T-helper 17 cell (primary cell): ENCODE measurements around the gene MARCOL. TPM values are rescaled to one million over a fixed set of nuclear protein-coding genes. Genes with fewer than 3 reads are reported as not detected.

Source experiments
- ATAC-seq: fragments of 150-1000 bp; cut with Tn5 transposase; 2 replicates; pipeline ENCODE4 v1.10.0; 2021; ENCODE audit warnings: mild to moderate bottlenecking, moderate library complexity
- DNase-seq, 3 donors: peaks; one replicate each; pipeline versions ENCODE4 v3.0.0 to v3.0.0-alpha.2; 2020 to 2021
- H3K9me3 ChIP-seq: one replicate; pipeline ENCODE4 v1.7.0; 2013; ENCODE audit warnings: low read length, mild to moderate bottlenecking; ENCODE audit not compliant: control insufficient read depth, poor library complexity, severe bottlenecking
- H3K27ac Mint-ChIP-seq: one replicate; pipeline ENCODE4 v1.8.0; 2022; ENCODE audit warnings: mild to moderate bottlenecking, moderate library complexity, mixed read lengths
- H3K27me3 Mint-ChIP-seq: one replicate; pipeline ENCODE4 v1.8.0; 2022; ENCODE audit warnings: mixed read lengths
- H3K36me3 Mint-ChIP-seq: one replicate; pipeline ENCODE4 v1.8.0; 2022; ENCODE audit warnings: low read depth, mixed read lengths
- H3K4me1 Mint-ChIP-seq: one replicate; pipeline ENCODE4 v1.8.0; 2022; ENCODE audit warnings: mild to moderate bottlenecking, mixed read lengths
- H3K4me3 Mint-ChIP-seq: one replicate; pipeline ENCODE4 v1.8.0; 2022; ENCODE audit warnings: mild to moderate bottlenecking, moderate library complexity, mixed read lengths
- total RNA-seq, 4 donors: library from RNA in 2 of 4; stranded (reverse) in 2 of 4; gene quantifications; one replicate each; pipeline ENCODE4 v1.2.3 and lab custom pipeline; 2022 to 2026

The MARCOL gene
- not detected for total RNA-seq
- 0 reads per million in 2 donors for total RNA-seq (lab: John Stamatoyannopoulos, UW)

DNA sequence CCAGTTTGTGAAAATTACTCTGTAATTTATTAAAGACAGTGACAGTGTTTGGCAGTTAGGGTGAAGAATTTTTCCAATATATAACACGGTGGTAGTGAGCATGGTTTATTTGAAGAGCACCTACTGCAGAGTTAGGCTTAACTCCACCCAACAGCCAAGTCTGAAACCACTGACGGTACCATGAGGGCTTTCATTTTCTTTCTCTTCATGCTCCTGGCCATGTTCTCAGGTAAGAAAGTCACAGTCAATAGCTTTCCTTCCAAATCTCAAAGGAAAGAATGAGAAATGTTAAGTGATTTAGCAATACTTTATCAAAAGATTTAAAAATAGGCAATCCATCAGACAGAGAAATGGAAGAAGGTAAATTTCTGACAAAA is at the start of gene MARCOL:
Gene MARCOL (plus strand): TSS at position 108 of the 377 bp plus-strand sequence. CDS start 73 bp downstream, at position 181.
- H3K27ac Mint-ChIP-seq = no peak within 1 kb of the TSS
- no peaks in the 10 kb centered on the region for H3K4me1 Mint-ChIP-seq
- H3K9me3 ChIP-seq = no peaks in the 10 kb centered on the region
- ATAC-seq (no peak), DNase-seq (no peak)
- no peak within 1 kb of the TSS for H3K4me3 Mint-ChIP-seq
- H3K36me3 Mint-ChIP-seq = no peaks in the 10 kb centered on the region
- peaks cover 5% of the 10 kb centered on the region for H3K27me3 Mint-ChIP-seq

DNA sequence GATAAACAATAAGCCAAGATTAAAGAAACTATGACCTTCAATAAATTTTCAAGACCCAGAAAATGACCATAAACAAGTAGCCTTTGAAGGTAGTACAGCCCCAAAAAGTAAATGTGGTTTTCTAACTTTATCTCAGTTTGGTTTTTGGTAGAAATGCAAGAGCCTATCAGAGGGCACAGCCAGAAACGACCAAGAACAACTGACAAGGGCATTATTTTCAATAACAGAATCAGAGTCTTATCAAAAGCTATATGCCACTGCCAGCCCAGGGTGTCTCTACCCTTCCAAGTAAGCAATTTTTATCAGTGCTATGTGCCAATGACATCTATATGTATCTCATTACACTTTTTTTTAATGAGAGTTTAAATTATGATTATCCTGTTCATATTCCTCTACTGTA is 47.3 kb upstream of the MARCOL start:
- no peaks in the 10 kb centered on the region for H3K9me3 ChIP-seq
- Mint-ChIP-seq H3K4me3 (no peak overlapping the region), H3K27ac (no peak overlapping the region), H3K4me1 (no peaks in the 10 kb centered on the region), H3K27me3 (peaks cover 9% of the 10 kb centered on the region), H3K36me3 (no peaks in the 10 kb centered on the region)
- ATAC-seq (no peak), DNase-seq (no peak)

- Mint-ChIP-seq H3K27me3 (peaks cover 10% of the 10 kb centered on the region), H3K4me3 (no peak overlapping the region), H3K36me3 (no peaks in the 10 kb centered on the region), H3K4me1 (no peaks in the 10 kb centered on the region), H3K27ac (no peak overlapping the region)
- H3K9me3 ChIP-seq = no peaks in the 10 kb centered on the region
- DNase-seq = no peak
- ATAC-seq = no peak
Measured at GRCh38 chr5:148193202-148193601, 45.1 kb upstream of the MARCOL start.

DNA sequence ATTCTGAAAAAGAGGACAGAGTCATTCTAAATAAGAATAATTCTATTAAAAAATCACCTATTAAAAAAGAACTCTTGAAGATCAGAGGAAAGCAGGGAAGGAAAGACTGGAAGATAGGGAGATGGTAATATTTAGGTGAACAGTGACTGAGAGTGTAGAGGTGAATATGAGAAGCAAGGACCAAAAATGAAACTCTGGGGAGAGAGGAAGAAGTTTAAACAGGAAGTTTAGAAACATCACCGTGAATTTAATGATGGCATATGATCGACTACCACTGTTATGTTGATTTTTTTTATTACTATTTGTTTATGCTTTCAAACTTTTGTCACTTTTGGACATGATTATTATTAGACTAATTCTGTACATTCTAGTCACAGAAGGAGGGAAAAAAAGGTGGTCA is 37.2 kb upstream of the MARCOL start:
- H3K9me3 ChIP-seq = no peaks in the 10 kb centered on the region
- ATAC-seq (no peak), DNase-seq (no peak)
- Mint-ChIP-seq H3K4me3 (no peak overlapping the region), H3K4me1 (peaks cover 3% of the 10 kb centered on the region), H3K27me3 (peaks cover 23% of the 10 kb centered on the region), H3K36me3 (no peaks in the 10 kb centered on the region), H3K27ac (no peak overlapping the region)

DNA sequence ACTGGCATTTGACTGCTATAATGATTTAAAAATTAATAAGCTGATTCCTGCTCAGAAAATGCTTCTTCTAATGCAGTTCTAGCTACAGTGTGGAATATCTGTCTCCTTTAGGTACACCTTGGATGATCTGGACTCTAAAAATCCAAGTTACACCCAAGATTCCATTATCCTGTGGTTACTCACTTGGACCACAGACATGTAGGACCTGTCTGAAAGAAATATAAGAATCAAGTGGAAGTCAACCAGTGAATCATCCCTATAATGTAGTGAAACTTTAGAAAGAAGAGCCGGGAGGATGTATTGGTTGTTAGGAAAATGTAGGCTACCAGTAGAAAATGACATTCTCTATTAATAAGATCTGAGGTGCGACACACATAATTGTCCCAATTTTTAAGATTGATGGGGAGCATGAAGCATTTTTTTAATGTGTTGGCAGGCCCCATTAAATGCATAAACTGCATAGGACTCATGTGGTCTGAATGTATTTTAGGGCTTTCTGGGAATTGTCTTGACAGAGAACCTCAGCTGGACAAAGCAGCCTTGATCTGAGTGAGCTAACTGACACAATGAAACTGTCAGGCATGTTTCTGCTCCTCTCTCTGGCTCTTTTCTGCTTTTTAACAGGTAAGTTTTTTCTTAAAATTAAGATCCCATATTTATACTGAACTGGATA is 35.7 kb upstream of the MARCOL start, which contains the start of gene SPINK6:
Gene SPINK6 (plus strand): TSS at position 512 of the 673 bp plus-strand sequence. CDS start 55 bp downstream, at position 567.
- H3K4me3 Mint-ChIP-seq = no peak within 1 kb of the TSS
- H3K27ac Mint-ChIP-seq = no peak within 1 kb of the TSS
- no peaks in the 10 kb centered on the region for H3K9me3 ChIP-seq
- no peaks in the 10 kb centered on the region for H3K36me3 Mint-ChIP-seq
- DNase-seq (no peak), ATAC-seq (no peak)
- peaks cover 29% of the 10 kb centered on the region for H3K27me3 Mint-ChIP-seq
- H3K4me1 Mint-ChIP-seq = peaks cover 3% of the 10 kb centered on the region

DNA sequence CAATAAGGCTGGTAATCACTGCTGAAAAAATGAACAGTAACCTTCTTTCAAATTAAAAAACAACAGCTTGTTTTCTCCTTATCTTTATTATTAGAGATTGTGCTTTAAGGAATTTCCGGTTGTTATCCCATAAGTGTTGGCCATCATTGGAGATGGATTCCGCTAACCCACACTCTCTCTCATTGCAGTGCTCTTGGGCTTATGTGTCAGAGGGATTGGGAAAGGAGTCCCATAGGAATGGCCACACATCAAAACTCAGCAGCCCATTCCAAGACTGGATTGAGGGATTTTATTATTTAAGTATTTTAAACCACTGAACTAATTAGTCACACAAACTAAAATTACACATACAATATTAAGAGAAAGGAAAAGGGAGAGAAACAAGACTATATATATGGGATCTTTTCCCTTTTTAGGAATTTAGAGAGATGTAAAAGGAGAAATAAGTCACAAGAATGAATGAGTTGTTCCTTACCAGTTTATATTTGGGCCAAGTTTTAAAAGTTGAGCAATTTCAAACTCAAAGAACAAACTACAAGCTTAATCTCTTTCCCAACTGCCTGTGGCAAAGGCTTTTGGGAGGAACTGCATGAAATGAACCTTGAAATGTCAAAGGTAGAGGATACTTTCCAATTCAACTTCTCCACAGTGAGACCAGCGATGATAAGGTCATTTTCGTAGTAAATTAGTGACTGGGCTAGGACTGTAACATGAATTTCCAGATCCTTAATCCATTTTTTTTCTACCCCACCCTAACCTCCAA is 33.1 kb upstream of the MARCOL start:
- Mint-ChIP-seq H3K36me3 (no peaks in the 10 kb centered on the region), H3K27ac (no peak overlapping the region), H3K4me3 (no peak overlapping the region), H3K4me1 (peaks cover 3% of the 10 kb centered on the region), H3K27me3 (peaks cover 14% of the 10 kb centered on the region)
- ATAC-seq = no peak
- H3K9me3 ChIP-seq = no peaks in the 10 kb centered on the region
- DNase-seq = no peak

GRCh38 chr5:148205865-148206264 is 32.5 kb upstream of the MARCOL start:
- no peaks in the 10 kb centered on the region for H3K36me3 Mint-ChIP-seq

GRCh38 chr5:148206620-148207019 is 31.7 kb upstream of the MARCOL start:
- peaks cover under 1% of the 10 kb centered on the region for H3K36me3 Mint-ChIP-seq
- DNase-seq (no peak), ATAC-seq (no peak)
- no peaks in the 10 kb centered on the region for H3K9me3 ChIP-seq
- H3K27me3 Mint-ChIP-seq = peaks cover 17% of the 10 kb centered on the region
- no peaks in the 10 kb centered on the region for H3K4me1 Mint-ChIP-seq
- no peak overlapping the region for H3K4me3 Mint-ChIP-seq
- no peak overlapping the region for H3K27ac Mint-ChIP-seq

More at GRCh38 chr5:148205865-148206264, 32.5 kb upstream of the MARCOL start:
- peaks cover 14% of the 10 kb centered on the region for H3K27me3 Mint-ChIP-seq
- no peak overlapping the region for H3K27ac Mint-ChIP-seq
- DNase-seq (no peak), ATAC-seq (no peak)
- no peak overlapping the region for H3K4me3 Mint-ChIP-seq
- H3K4me1 Mint-ChIP-seq = peaks cover 3% of the 10 kb centered on the region
- no peaks in the 10 kb centered on the region for H3K9me3 ChIP-seq

DNA sequence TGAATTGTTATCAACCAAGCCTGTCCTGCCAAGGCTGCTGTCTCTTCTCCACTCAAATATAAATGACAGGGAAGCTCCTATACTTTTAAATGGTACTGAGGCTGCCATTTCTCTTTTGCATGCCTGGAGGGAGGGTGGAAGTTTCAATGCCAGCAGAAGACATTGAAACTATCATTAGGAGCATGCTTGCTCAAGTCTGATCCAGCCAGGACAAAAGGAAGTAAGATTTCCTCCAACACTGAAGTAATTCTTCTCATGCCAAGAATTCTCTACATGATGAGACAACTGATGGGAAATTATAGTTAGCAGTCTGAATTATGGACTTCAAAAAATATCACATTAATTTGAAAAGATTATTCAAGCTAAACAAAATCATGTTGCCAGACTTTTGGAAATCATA is 30.1 kb upstream of the MARCOL start:
- no peak for DNase-seq
- no peak for ATAC-seq
- Mint-ChIP-seq H3K27me3 (peaks cover 25% of the 10 kb centered on the region), H3K27ac (no peak overlapping the region), H3K36me3 (peaks cover 2% of the 10 kb centered on the region), H3K4me1 (no peaks in the 10 kb centered on the region), H3K4me3 (no peak overlapping the region)
- no peaks in the 10 kb centered on the region for H3K9me3 ChIP-seq

GRCh38 chr5:148209151-148209770 is 29.1 kb upstream of the MARCOL start:
- Mint-ChIP-seq H3K27ac (no peak overlapping the region), H3K4me1 (no peaks in the 10 kb centered on the region), H3K27me3 (peaks cover 28% of the 10 kb centered on the region), H3K36me3 (peaks cover 2% of the 10 kb centered on the region), H3K4me3 (no peak overlapping the region)
- no peaks in the 10 kb centered on the region for H3K9me3 ChIP-seq
- DNase-seq (no peak), ATAC-seq (no peak)

DNA sequence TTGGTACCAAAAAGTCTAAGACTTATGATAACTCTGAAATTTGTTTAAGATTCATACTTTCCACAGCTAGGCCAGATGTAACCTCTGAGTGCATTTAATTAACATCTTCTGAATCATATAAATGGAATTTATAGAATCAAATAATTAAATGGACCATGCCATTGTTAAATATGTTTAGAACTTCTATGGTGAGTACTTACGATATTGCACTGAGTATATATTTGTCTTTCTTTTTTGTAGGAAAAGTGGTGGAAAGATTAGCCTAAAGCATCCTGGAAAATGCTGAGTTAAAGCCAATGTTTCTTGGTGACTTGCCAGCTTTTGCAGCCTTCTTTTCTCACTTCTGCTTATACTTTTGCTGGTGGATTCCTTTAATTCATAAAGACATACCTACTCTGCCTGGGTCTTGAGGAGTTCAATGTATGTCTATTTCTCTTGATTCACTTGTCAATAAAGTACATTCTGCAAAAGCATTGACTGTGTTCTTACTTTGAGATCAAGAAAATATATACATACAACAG is 23.6 kb upstream of the MARCOL start:
- Mint-ChIP-seq H3K27ac (no peak overlapping the region), H3K4me1 (no peaks in the 10 kb centered on the region), H3K4me3 (no peak overlapping the region), H3K36me3 (peaks cover 2% of the 10 kb centered on the region), H3K27me3 (peaks cover 15% of the 10 kb centered on the region)
- DNase-seq = no peak
- no peak for ATAC-seq
- H3K9me3 ChIP-seq = no peaks in the 10 kb centered on the region

GRCh38 chr5:148221508-148221907 is 16.8 kb upstream of the MARCOL start:
- ATAC-seq = no peak
- no peaks in the 10 kb centered on the region for H3K4me1 Mint-ChIP-seq
- DNase-seq = no peak
- no peak overlapping the region for H3K4me3 Mint-ChIP-seq
- no peak overlapping the region for H3K27ac Mint-ChIP-seq
- peaks cover 3% of the 10 kb centered on the region for H3K36me3 Mint-ChIP-seq
- H3K27me3 Mint-ChIP-seq = peaks cover 19% of the 10 kb centered on the region
- H3K9me3 ChIP-seq = no peaks in the 10 kb centered on the region

GRCh38 chr5:148224117-148224742 is 14.1 kb upstream of the MARCOL start:
- peaks cover 3% of the 10 kb centered on the region for H3K36me3 Mint-ChIP-seq
- H3K27ac Mint-ChIP-seq = no peak overlapping the region
- H3K4me3 Mint-ChIP-seq = no peak overlapping the region
- ATAC-seq = no peak
- DNase-seq = no peak
- peaks cover 24% of the 10 kb centered on the region for H3K27me3 Mint-ChIP-seq
- H3K9me3 ChIP-seq = no peaks in the 10 kb centered on the region
- no peaks in the 10 kb centered on the region for H3K4me1 Mint-ChIP-seq
